Astrocyte of the spinal cord (primary cell): Measurements from ENCODE around the gene REL.
A peak's percentile ranks its signal among the peaks of the same experiment; 100 is the strongest.

ENCODE experiments used
- DNase-seq: peaks from one replicate; pipeline ENCODE4 v3.0.0; 2011; ENCODE audit warnings: low read depth, low spot score
- H3K4me3 ChIP-seq: 2 replicates; pipeline ENCODE4 v1.5.1; 2011; ENCODE audit warnings: low read depth, mild to moderate bottlenecking, low read length, moderate library complexity
- in situ Hi-C: cut with HindIII; loops from 2 replicates; pipeline ENCODE4 v1.10.0; 2017; ENCODE audit warnings: low sequenced_read_pairs
- TF ChIP-seq, protein P1 (sequence below): IDR thresholded peaks from 2 replicates; pipeline ENCODE4 v1.5.1; 2012; ENCODE audit warnings: low read depth, mild to moderate bottlenecking, low read length, inconsistent platforms

Gene REL

GRCh38 chr2:60881047-60881932, at the start of gene REL:
TSS of gene REL (plus strand) at chr2:60881574. CDS start at chr2:60881841, 267 bp downstream.
- peak within 1 kb of the TSS; percentile 74 for H3K4me3 ChIP-seq
- TF ChIP-seq, protein P1, sequence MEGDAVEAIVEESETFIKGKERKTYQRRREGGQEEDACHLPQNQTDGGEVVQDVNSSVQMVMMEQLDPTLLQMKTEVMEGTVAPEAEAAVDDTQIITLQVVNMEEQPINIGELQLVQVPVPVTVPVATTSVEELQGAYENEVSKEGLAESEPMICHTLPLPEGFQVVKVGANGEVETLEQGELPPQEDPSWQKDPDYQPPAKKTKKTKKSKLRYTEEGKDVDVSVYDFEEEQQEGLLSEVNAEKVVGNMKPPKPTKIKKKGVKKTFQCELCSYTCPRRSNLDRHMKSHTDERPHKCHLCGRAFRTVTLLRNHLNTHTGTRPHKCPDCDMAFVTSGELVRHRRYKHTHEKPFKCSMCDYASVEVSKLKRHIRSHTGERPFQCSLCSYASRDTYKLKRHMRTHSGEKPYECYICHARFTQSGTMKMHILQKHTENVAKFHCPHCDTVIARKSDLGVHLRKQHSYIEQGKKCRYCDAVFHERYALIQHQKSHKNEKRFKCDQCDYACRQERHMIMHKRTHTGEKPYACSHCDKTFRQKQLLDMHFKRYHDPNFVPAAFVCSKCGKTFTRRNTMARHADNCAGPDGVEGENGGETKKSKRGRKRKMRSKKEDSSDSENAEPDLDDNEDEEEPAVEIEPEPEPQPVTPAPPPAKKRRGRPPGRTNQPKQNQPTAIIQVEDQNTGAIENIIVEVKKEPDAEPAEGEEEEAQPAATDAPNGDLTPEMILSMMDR, result no peak
- DNase-seq, result peak; percentile 90
- in situ Hi-C loops, result no loop called here

DNA sequence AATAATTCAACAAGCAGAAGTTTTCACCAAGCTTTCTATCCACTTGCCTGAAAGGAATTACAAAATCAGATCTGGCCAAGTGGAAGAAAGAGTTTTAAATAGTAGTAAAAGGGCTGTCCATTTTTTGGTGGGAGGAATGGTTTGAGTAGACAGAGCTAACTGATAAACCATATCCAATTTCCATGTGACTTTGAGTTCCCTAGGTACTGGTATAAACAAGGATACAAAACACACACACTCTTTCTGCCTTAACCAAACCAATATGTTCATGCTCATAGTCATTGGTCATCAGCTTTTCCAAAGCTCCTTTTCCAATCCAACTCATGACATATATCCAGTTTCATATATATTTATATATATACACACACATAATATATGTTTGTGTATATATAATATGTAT, 49.5 kb upstream of the REL start:
- in situ Hi-C loops, result no loop called here
- DNase-seq, result no peak

GRCh38 chr2:60832621-60833020, 48.8 kb upstream of the REL start:
- in situ Hi-C loops, result no loop called here
- TF ChIP-seq, protein P1, result no peak
- DNase-seq, result no peak
- H3K4me3 ChIP-seq, result no peak overlapping the region

More for the DNA sequence above, 49.5 kb upstream of the REL start:
- H3K4me3 ChIP-seq, result no peak overlapping the region
- TF ChIP-seq, protein P1, result no peak

- TF ChIP-seq, protein P1, result no peak
- in situ Hi-C loops, result no loop called here
- no peak overlapping the region for H3K4me3 ChIP-seq
- DNase-seq, result no peak
Observed at GRCh38 chr2:60834270-60834717, 47.1 kb upstream of the REL start.

DNA sequence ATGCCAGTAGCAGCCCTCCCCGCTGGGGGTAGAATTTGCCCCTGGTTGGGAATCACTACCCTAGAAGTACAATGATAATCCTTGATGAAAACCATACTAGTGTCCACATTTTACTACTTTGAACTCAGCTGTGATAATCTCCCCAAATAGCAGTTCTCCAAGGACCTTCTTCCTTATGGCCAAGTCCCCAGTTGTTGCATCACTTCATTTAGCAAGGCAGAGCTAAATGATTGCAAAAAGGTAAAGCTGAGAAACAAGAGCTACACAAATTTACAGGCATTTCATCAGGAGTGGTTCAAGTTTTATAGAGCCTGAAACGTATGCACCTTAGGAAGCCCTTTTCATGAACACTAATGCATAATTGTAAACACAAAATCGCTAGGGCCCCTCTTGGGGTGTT, 44.9 kb upstream of the REL start:
- DNase-seq, result no peak
- no peak overlapping the region for H3K4me3 ChIP-seq
- TF ChIP-seq, protein P1, result no peak
- in situ Hi-C loops, result no loop called here

DNA sequence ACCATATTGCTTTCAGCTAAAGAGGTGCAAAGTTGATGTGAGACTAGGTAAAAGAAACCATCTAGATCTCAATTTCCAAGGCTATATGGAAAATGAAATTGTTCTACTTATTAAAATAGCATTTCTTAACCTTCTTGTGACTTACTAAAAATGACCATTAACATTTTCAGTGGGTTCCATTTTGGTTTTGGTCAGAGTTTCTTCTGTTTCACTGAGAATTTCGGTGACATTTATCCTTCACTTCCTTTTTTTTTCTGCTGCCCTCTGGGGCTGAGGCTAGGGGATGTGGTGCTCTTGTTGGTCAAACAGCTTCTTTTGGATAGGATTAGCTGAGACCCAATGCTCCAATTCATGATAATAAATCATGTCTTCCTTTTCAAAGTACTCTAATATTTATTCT, 44.3 kb upstream of the REL start:
- no peak for DNase-seq
- no peak overlapping the region for H3K4me3 ChIP-seq
- TF ChIP-seq, protein P1, result no peak
- in situ Hi-C loops, result no loop called here
